DND-41 (cell line): ENCODE results near the gene NPHS2.

Source experiments
- ATAC-seq: fragments of 200-7000 bp; cut with Tn5 transposase; 3 replicates; pipeline ENCODE4 v1.9.1; 2021; ENCODE audit warnings: low read depth; ENCODE audit not compliant: insufficient read depth
- DNase-seq: peaks from one replicate; pipeline ENCODE4 v3.0.0-alpha.2; 2020
- H2AFZ ChIP-seq: 2 replicates; pipeline ENCODE4 v1.6.0; 2012; ENCODE audit warnings: low read depth, low read length
- H3K27ac ChIP-seq: 2 replicates; pipeline ENCODE4 v1.5.1; 2012; ENCODE audit warnings: low read length, inconsistent platforms
- H3K27me3 ChIP-seq: fragments of 200-600 bp; sonication (generic); 2 replicates; pipeline ENCODE4 v1.6.0; 2012; ENCODE audit warnings: low read length, mild to moderate bottlenecking, inconsistent platforms; ENCODE audit not compliant: insufficient read depth, poor library complexity
- H3K36me3 ChIP-seq: 2 replicates; pipeline ENCODE4 v1.5.1; 2012; ENCODE audit warnings: low read length, inconsistent platforms; ENCODE audit not compliant: insufficient read depth
- H3K4me1 ChIP-seq: 2 replicates; pipeline ENCODE4 v1.5.1; 2012; ENCODE audit warnings: mild to moderate bottlenecking, low read length; ENCODE audit not compliant: insufficient read depth
- H3K4me2 ChIP-seq: 2 replicates; pipeline ENCODE4 v1.6.0; 2012; ENCODE audit warnings: mild to moderate bottlenecking, moderate library complexity, low read length, inconsistent platforms; ENCODE audit not compliant: insufficient read depth
- H3K4me3 ChIP-seq, 2 experiments: fragments of 200-600 bp in 1 of 2; shearing (Covaris generic) in 1 of 2; 2 replicates each; pipeline ENCODE4 v1.5.1; 2012 to 2016; ENCODE audit warnings: inconsistent platforms in 2 of 2, low read length in 2 of 2, mild to moderate bottlenecking in 2 of 2, low read depth in 1 of 2, moderate library complexity in 1 of 2
- H3K79me2 ChIP-seq: 2 replicates; pipeline ENCODE4 v1.6.0; 2012; ENCODE audit warnings: low read length, inconsistent platforms; ENCODE audit not compliant: insufficient read depth
- H3K9ac ChIP-seq: 2 replicates; pipeline ENCODE4 v1.6.0; 2012; ENCODE audit warnings: low read depth, mild to moderate bottlenecking, inconsistent platforms, low read length, moderate library complexity
- H3K9me3 ChIP-seq: 2 replicates; pipeline ENCODE4 v1.5.1; 2012; ENCODE audit warnings: low read length, moderate library complexity, mild to moderate bottlenecking, inconsistent platforms; ENCODE audit not compliant: insufficient read depth, severe bottlenecking
- H4K20me1 ChIP-seq: 2 replicates; pipeline ENCODE4 v1.6.0; 2012; ENCODE audit warnings: low read length; ENCODE audit not compliant: insufficient read depth
- CTCF ChIP-seq: IDR thresholded peaks from 2 replicates; pipeline ENCODE4 v1.5.1; 2012; ENCODE audit warnings: borderline replicate concordance, low read length, moderate library complexity, mild to moderate bottlenecking; ENCODE audit not compliant: poor library complexity, severe bottlenecking; ENCODE audit errors: extremely low read depth
- EZH2 ChIP-seq: IDR thresholded peaks from 3 replicates; pipeline ENCODE4 v1.6.1; 2012; ENCODE audit warnings: borderline replicate concordance, low read depth, mild to moderate bottlenecking, moderate library complexity, low read length, inconsistent platforms; ENCODE audit not compliant: severe bottlenecking

Gene NPHS2

GRCh38 chr1:179576509-179576908, 761 bp upstream of the NPHS2 start:
- TF ChIP-seq EZH2 = no peak
- no peak for TF ChIP-seq CTCF
- no peak for ATAC-seq
- H3K4me1 ChIP-seq = no peaks in the 10 kb centered on the region
- H3K4me3 ChIP-seq = no peak overlapping the region
- H3K27me3 ChIP-seq = no peaks in the 10 kb centered on the region
- no peaks in the 10 kb centered on the region for H3K36me3 ChIP-seq
- DNase-seq = no peak
- H3K9me3 ChIP-seq = no peaks in the 10 kb centered on the region
- H3K4me2 ChIP-seq = no peak overlapping the region
- no peak overlapping the region for H3K9ac ChIP-seq
- H2AFZ ChIP-seq = no peak overlapping the region
- no peaks in the 10 kb centered on the region for H4K20me1 ChIP-seq
- H3K27ac ChIP-seq = no peak overlapping the region
- H3K79me2 ChIP-seq = no peaks in the 10 kb centered on the region

GRCh38 chr1:179558078-179558477, 17.7 kb downstream of the NPHS2 start:
- ATAC-seq (no peak), DNase-seq (no peak)
- H3K9ac ChIP-seq = no peak overlapping the region
- peaks cover 4% of the 10 kb centered on the region for H3K27me3 ChIP-seq
- no peaks in the 10 kb centered on the region for H3K9me3 ChIP-seq
- no peaks in the 10 kb centered on the region for H3K36me3 ChIP-seq
- no peak for TF ChIP-seq EZH2
- no peak for TF ChIP-seq CTCF
- no peak overlapping the region for H3K4me3 ChIP-seq
- no peak overlapping the region for H3K27ac ChIP-seq
- no peaks in the 10 kb centered on the region for H3K4me1 ChIP-seq
- no peak overlapping the region for H2AFZ ChIP-seq
- H3K79me2 ChIP-seq = no peaks in the 10 kb centered on the region
- H3K4me2 ChIP-seq = no peak overlapping the region
- H4K20me1 ChIP-seq = no peaks in the 10 kb centered on the region

- Histone ChIP-seq H3K4me1 (no peaks in the 10 kb centered on the region), H3K79me2 (no peaks in the 10 kb centered on the region), H3K36me3 (no peaks in the 10 kb centered on the region), H3K4me3 (no peak overlapping the region), H3K9ac (no peak overlapping the region), H4K20me1 (no peaks in the 10 kb centered on the region), H3K9me3 (no peaks in the 10 kb centered on the region), H3K27me3 (peaks cover 4% of the 10 kb centered on the region), H3K27ac (no peak overlapping the region), H2AFZ (no peak overlapping the region), H3K4me2 (no peak overlapping the region)
- DNase-seq (no peak), ATAC-seq (no peak)
- no peak for TF ChIP-seq EZH2
- TF ChIP-seq CTCF = no peak
Observed at GRCh38 chr1:179554427-179554826, 21.3 kb downstream of the NPHS2 start.
